MCF 10A (cell line): Measurements from ENCODE around the gene EMCN. TPM values are rescaled to one million over a fixed set of nuclear protein-coding genes. Genes with fewer than 3 reads are reported as not detected.

Experiments
- BruUV-seq: library from RNA; stranded (reverse); fragments of 400-500 nt; replicated peaks from 2 replicates; lab custom pipeline; 2021; lab: Mats Ljungman, UMichigan
- CTCF ChIA-PET: fragments of 300-600 bp; sonication (Branson Sonifier 250); formaldehyde crosslinking; extraction: SDS; loops from one replicate; lab custom pipeline; 2021; ENCODE audit warnings: antibody characterized with exemption, inconsistent platforms; lab: Yijun Ruan, JAX
- POLR2A ChIA-PET: fragments of 300-600, 350-650 bp; sonication (Branson Sonifier 250); formaldehyde crosslinking; extraction: SDS; loops from one replicate; lab custom pipeline; 2020; ENCODE audit warnings: antibody characterized with exemption, inconsistent platforms; lab: Yijun Ruan, JAX
- DNase-seq: peaks from one replicate; pipeline ENCODE4 v3.0.0-alpha.2; 2018; ENCODE audit not compliant: unreplicated experiment
- H3K27ac Mint-ChIP-seq: one replicate; pipeline ENCODE4 v1.8.0; 2022; ENCODE audit warnings: mild to moderate bottlenecking, low read depth, mixed read lengths; ENCODE audit not compliant: unreplicated experiment
- H3K27me3 Mint-ChIP-seq: one replicate; pipeline ENCODE4 v1.8.0; 2022; ENCODE audit warnings: mixed read lengths; ENCODE audit not compliant: insufficient read depth, unreplicated experiment
- H3K36me3 Mint-ChIP-seq: one replicate; pipeline ENCODE4 v1.8.0; 2022; ENCODE audit warnings: mild to moderate bottlenecking, moderate library complexity, mixed read lengths; ENCODE audit not compliant: insufficient read depth, unreplicated experiment
- H3K4me1 Mint-ChIP-seq: one replicate; pipeline ENCODE4 v1.8.0; 2022; ENCODE audit warnings: mixed read lengths; ENCODE audit not compliant: insufficient read depth, unreplicated experiment
- H3K4me3 Mint-ChIP-seq: one replicate; pipeline ENCODE4 v1.8.0; 2022; ENCODE audit warnings: mild to moderate bottlenecking, moderate library complexity, mixed read lengths; ENCODE audit not compliant: unreplicated experiment
- H3K9me3 Mint-ChIP-seq: one replicate; pipeline ENCODE4 v1.8.0; 2022; ENCODE audit warnings: mixed read lengths; ENCODE audit not compliant: unreplicated experiment
- intact Hi-C: fragments of 100-400 bp; cut with micrococcal nuclease; formaldehyde crosslinking; loops from 2 replicates; pipeline ENCODE4 v1.14.1; 2022
- total RNA-seq: library from RNA; stranded (reverse); gene quantifications from 2 replicates; pipeline ENCODE4 v1.2.3, GENCODE V29; 2022
- TF ChIP-seq, protein P1 (sequence below): fragments of 200-600 bp; IDR thresholded peaks from one replicate; pipeline ENCODE4 v1.8.0; 2022; ENCODE audit warnings: antibody characterized with exemption, mild to moderate bottlenecking; ENCODE audit not compliant: unreplicated experiment

EMCN gene
- total RNA-seq, 1 experiment from 2014 or later: not detected

GRCh38 chr4:100424376-100424775 is 93.4 kb downstream of the EMCN start:
- CTCF ChIA-PET: interaction anchor here (0.6 to 0.8 kb wide), 2 partner anchors 335 to 427 kb away, joined by 3 to 4 read pairs; no protein-coding TSS in a partner anchor
- TF ChIP-seq, protein P1, sequence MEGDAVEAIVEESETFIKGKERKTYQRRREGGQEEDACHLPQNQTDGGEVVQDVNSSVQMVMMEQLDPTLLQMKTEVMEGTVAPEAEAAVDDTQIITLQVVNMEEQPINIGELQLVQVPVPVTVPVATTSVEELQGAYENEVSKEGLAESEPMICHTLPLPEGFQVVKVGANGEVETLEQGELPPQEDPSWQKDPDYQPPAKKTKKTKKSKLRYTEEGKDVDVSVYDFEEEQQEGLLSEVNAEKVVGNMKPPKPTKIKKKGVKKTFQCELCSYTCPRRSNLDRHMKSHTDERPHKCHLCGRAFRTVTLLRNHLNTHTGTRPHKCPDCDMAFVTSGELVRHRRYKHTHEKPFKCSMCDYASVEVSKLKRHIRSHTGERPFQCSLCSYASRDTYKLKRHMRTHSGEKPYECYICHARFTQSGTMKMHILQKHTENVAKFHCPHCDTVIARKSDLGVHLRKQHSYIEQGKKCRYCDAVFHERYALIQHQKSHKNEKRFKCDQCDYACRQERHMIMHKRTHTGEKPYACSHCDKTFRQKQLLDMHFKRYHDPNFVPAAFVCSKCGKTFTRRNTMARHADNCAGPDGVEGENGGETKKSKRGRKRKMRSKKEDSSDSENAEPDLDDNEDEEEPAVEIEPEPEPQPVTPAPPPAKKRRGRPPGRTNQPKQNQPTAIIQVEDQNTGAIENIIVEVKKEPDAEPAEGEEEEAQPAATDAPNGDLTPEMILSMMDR: no peak
- Mint-ChIP-seq H3K9me3 (peaks cover 5% of the 10 kb centered on the region), H3K27ac (no peak overlapping the region), H3K36me3 (no peaks in the 10 kb centered on the region), H3K4me3 (no peak overlapping the region), H3K4me1 (peaks cover 22% of the 10 kb centered on the region), H3K27me3 (no peaks in the 10 kb centered on the region)
- intact Hi-C loops: loop anchor here (5.0 to 10.0 kb wide), 6 partner anchors 427 to 1308 kb away; partner anchors contain the start of gene PPP3CA
- POLR2A ChIA-PET: interaction anchor here (0.7 kb wide), 1 partner anchor 323 kb away, joined by 3 read pairs; no protein-coding TSS in a partner anchor
- no peak for DNase-seq
- no TSS peak for BruUV-seq

- H3K4me3 Mint-ChIP-seq: no peak overlapping the region
- no peaks in the 10 kb centered on the region for H3K27me3 Mint-ChIP-seq
- no peak for DNase-seq
- H3K4me1 Mint-ChIP-seq: peaks cover 17% of the 10 kb centered on the region
- H3K9me3 Mint-ChIP-seq: peaks cover under 1% of the 10 kb centered on the region
- CTCF ChIA-PET: no interaction called here
- H3K36me3 Mint-ChIP-seq: no peaks in the 10 kb centered on the region
- intact Hi-C loops: loop anchor here (5.0 to 10.0 kb wide), 6 partner anchors 426 to 1309 kb away; partner anchors contain the start of gene PPP3CA
- no peak overlapping the region for H3K27ac Mint-ChIP-seq
- BruUV-seq: no TSS peak
- TF ChIP-seq, protein P1: no peak
- POLR2A ChIA-PET: no interaction called here
Measured at GRCh38 chr4:100422894-100423293, 94.9 kb downstream of the EMCN start.

- ChIA-PET CTCF (interaction anchor here (0.6 to 0.9 kb wide), 4 partner anchors 322 to 1102 kb away, joined by 3 to 4 read pairs (median 3); no protein-coding TSS in a partner anchor), POLR2A (no interaction called here)
- Mint-ChIP-seq H3K4me3 (no peak overlapping the region), H3K27ac (peak overlapping the region; percentile 80), H3K9me3 (no peaks in the 10 kb centered on the region), H3K27me3 (no peaks in the 10 kb centered on the region), H3K36me3 (no peaks in the 10 kb centered on the region), H3K4me1 (peaks cover 12% of the 10 kb centered on the region)
- intact Hi-C loops: loop anchor here (1.0 to 10.0 kb wide), 9 partner anchors 321 to 1842 kb away; partner anchors contain the start of gene PPP3CA
- peak; percentile 58 for DNase-seq
- no TSS peak for BruUV-seq
- TF ChIP-seq, protein P1: peak; percentile 69
Measured at GRCh38 chr4:100421361-100421978, 96.4 kb downstream of the EMCN start.

GRCh38 chr4:100420571-100420970 is 97.3 kb downstream of the EMCN start:
- no peak for DNase-seq
- intact Hi-C loops: loop anchor here (5.0 to 10.0 kb wide), 6 partner anchors 423 to 1312 kb away; partner anchors contain the start of gene PPP3CA
- CTCF ChIA-PET: interaction anchor here (0.6 to 1.9 kb wide), 4 partner anchors 11 to 454 kb away, joined by 3 to 6 read pairs (median 4); no protein-coding TSS in a partner anchor

More at GRCh38 chr4:100420571-100420970, 97.3 kb downstream of the EMCN start:
- H3K9me3 Mint-ChIP-seq: no peaks in the 10 kb centered on the region
- H3K36me3 Mint-ChIP-seq: no peaks in the 10 kb centered on the region
- TF ChIP-seq, protein P1: no peak
- peaks cover 12% of the 10 kb centered on the region for H3K4me1 Mint-ChIP-seq
- H3K27ac Mint-ChIP-seq: peak overlapping the region; percentile 80
- no peak overlapping the region for H3K4me3 Mint-ChIP-seq
- no TSS peak for BruUV-seq
- no peaks in the 10 kb centered on the region for H3K27me3 Mint-ChIP-seq
- POLR2A ChIA-PET: interaction anchor here (0.6 kb wide), 1 partner anchor 743 kb away, joined by 3 read pairs; no protein-coding TSS in a partner anchor
